LNCaP clone FGC (cell line): ENCODE data around the gene TRAM2.

ENCODE experiments used
- DNase-seq: peaks from one replicate; pipeline ENCODE4 v3.0.0-alpha.2; 2011; ENCODE audit warnings: low read depth
- H3K4me3 ChIP-seq: 2 replicates; pipeline ENCODE4 v1.5.1; 2011; ENCODE audit warnings: mild to moderate bottlenecking, low read depth, low read length, control low read depth
- TF ChIP-seq, protein P1 (sequence below): IDR thresholded peaks from 2 replicates; pipeline ENCODE4 v1.5.1; 2012; ENCODE audit warnings: mild to moderate bottlenecking; ENCODE audit not compliant: control insufficient read depth, insufficient read depth; ENCODE audit errors: extremely low read depth

The TRAM2 gene

DNA sequence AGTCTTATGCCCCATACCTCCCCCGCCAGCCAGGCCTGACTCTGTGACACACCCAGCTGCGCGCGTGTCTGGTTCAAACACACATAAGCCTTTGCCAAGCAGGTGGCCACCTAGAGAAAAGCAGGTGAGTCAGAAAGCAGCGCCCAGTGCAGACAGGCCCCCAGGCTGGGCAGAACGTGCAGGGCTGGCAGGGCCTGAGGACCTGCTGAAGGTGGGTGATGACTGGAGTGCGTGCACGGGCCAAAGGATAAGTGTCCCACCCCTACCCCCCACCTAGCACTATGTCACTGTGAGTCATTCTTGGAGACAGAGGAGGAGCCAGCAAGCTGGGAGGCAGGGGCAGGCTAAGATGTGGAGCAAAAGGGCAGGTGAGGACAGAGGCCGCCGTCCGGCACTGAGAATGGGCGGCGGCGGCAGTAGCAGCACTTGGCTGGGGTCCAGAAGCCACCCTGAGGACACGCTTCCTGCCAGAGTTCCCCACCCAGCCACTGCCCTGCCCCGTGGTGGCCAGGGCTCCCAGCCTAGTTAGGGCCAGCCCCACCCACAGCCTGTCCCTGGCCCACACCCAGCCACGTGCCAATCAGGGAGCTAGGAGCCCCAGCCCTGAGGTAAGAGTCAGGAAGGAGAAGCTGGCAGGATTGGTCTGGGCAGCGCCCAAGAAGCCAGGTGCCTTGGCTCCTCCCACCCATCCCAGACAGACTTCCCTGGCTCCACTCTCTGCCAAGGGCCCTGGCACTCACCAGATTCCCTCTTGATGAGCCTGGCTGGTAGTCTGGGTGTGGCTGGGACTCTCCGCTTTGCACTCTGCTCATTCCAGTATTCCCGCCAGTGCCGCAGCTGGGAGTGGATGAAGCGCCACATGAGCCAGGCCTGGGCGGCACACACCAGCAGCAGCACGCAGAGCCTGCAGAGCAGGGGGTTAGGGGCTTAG, 72.7 kb downstream of the TRAM2 start:
- TF ChIP-seq, protein P1, sequence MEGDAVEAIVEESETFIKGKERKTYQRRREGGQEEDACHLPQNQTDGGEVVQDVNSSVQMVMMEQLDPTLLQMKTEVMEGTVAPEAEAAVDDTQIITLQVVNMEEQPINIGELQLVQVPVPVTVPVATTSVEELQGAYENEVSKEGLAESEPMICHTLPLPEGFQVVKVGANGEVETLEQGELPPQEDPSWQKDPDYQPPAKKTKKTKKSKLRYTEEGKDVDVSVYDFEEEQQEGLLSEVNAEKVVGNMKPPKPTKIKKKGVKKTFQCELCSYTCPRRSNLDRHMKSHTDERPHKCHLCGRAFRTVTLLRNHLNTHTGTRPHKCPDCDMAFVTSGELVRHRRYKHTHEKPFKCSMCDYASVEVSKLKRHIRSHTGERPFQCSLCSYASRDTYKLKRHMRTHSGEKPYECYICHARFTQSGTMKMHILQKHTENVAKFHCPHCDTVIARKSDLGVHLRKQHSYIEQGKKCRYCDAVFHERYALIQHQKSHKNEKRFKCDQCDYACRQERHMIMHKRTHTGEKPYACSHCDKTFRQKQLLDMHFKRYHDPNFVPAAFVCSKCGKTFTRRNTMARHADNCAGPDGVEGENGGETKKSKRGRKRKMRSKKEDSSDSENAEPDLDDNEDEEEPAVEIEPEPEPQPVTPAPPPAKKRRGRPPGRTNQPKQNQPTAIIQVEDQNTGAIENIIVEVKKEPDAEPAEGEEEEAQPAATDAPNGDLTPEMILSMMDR = no peak
- H3K4me3 ChIP-seq = peak overlapping the region; percentile 7; the same call in 1 of the 2 replicates
- DNase-seq = peak; percentile 99

DNA sequence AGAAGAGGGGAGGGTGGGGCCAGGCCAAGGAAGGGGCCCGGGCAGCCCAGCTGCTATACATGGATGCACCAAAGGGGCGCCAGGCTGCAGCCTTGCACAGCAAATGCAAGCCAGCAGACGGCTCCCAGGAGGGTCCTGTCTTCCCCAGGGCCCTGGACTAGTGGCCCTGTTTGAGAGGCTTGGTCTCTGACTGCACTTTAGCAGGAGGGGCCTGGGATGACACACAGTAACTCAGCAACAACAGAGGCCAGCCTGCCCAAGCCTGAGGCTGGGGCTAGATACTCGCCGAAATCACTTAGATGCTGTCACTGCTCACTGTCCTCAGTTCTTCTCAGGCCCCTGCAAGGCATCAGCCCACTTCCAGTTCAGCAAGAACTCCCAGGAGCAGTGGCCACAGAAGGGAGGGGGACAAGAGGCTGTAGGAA, 73.5 kb downstream of the TRAM2 start:
- DNase-seq = no peak
- TF ChIP-seq, protein P1 = no peak
- no peak overlapping the region for H3K4me3 ChIP-seq

DNA sequence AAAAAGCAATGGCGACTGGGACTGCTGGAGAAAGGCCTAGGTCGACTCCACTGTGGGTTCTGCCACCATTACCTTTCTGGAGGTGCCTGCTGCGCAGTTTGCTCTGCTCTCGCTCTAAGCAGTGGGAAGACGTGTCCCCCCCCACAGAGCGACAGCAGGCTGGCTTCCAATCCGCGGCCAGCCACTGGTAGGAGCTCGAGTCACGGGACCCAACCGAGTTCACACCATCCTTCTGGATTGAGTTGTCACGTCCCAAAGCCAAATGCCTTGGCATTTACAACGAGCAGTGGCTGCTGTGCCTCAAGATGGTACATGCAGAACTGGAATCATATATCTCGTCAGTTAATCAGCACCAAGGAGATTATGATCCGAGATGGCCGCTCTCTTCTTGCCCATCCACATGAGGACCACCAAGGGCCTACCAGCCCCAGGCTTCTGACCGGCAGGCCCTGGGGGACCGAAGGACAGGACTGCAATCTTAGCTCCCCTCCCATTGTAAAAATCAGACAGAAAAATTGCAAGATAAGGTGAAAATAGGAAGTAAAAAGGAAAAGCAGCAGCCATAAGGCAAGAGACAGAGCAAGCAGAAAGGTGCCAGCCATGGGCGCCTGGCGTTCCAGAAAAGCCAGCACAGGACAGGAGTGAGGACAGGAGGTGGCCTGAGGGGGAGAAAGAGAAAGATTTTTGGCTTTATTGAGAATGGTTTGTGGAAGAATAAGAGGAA, 74.4 kb downstream of the TRAM2 start:
- TF ChIP-seq, protein P1 = no peak
- H3K4me3 ChIP-seq = no peak overlapping the region
- DNase-seq = no peak

DNA sequence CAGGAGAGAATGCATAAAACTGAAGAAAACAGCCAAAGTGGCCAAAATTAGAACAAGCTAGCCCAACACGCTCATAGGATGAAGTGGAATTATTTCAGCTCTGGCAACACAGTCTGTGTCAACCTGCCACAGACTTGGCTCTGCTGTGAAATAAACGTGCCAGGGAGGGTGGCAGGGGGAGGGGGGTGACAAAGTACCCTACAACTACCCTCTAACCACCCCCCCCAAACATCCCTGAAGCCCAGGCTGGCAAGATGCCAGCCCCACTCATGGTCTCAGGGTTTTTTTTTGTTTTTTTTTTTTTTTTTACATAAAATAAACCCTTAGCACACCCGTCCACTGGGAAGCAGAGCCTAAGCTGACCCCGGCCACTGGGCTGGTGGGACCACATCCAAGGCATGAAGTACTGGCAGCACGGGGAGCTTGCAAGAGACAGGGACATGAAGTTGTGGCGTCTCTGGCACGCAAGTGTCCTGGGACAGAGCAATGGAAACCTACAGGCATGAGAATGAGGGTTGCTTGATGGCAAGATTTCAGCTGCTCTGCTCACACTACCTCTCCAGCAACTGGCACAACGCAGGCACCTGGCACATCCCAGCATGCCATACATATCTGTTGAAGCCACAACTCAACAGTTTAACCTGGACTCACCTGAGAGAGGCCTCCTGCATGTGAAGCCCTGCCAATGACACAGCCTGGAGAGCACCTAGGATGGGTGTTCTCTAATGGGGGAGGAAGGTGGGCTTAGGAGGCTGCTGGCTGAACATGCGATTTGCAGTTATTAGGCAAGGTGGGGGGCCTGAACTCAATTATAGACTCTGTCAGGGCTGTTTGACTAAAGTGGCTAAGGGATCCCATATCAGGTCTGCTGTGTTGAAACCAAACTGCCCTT, 76.4 kb downstream of the TRAM2 start:
- DNase-seq = no peak
- TF ChIP-seq, protein P1 = no peak

DNA sequence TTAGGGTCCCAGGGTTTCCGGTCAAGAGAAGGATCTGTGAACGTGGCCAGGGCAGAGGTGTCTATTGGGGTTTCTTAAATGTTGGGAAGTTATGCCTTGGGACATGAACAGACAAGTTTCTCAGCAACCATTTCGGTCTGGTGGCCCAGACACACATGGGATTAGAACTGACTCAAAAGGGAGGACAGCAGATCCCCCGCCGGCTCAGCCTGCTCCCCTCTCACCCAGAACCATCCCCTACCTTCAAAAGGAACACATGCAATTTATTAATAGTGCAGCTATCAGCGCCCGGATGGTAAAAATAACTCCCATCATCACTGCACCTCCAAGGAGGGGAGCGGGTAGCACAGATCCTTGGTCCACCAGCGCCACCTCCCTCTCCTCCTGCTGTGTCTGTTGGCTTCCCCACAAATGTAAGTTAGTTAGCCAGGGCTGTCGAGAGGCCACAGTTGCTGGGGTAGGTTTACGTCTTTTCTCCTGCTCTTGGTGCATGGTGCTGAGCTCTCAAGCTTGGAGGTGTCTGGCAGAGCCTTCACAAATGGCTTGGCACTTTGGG, 77.1 kb downstream of the TRAM2 start:
- TF ChIP-seq, protein P1 = no peak
- no peak for DNase-seq

More for the DNA sequence above, 76.4 kb downstream of the TRAM2 start:
- no peak overlapping the region for H3K4me3 ChIP-seq

DNA sequence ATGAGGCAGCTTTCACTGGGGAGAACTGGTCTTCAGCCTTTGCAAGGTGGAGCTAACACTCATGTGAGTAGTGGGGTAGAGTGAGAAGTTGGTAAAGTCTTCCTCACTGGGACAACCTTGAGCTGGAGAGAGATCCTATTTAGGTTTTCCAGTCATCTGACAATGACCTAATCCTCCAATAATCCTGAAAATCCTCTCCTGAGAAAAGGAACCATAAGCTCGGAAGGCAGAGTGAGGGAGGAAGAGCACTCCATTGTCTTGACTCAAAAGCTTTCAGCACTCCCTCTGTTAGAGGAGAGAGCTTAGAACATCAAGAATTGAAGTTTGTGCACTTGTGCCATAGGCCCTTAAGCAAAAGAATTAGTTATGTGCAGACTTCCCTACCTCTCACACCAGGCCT, 77.8 kb downstream of the TRAM2 start:
- DNase-seq = no peak
- TF ChIP-seq, protein P1 = no peak
- no peak overlapping the region for H3K4me3 ChIP-seq

More for the DNA sequence above, 77.1 kb downstream of the TRAM2 start:
- no peak overlapping the region for H3K4me3 ChIP-seq
